Loucy (cell line): ENCODE results near the gene SH3RF1.

Source experiments
- EZH2phosphoT487 ChIP-seq: fragments of 200-600 bp; IDR thresholded peaks from 2 replicates; pipeline ENCODE4 v1.6.1; 2018; ENCODE audit warnings: antibody characterized with exemption, mild to moderate bottlenecking, moderate library complexity, borderline replicate concordance
- TF ChIP-seq, protein P1 (sequence below): fragments of 200-600 bp; sonication (generic); conservative IDR thresholded peaks from 2 replicates; pipeline ENCODE4 v1.5.1; 2014; ENCODE audit warnings: mild to moderate bottlenecking, antibody characterized with exemption, low read length

DNA sequence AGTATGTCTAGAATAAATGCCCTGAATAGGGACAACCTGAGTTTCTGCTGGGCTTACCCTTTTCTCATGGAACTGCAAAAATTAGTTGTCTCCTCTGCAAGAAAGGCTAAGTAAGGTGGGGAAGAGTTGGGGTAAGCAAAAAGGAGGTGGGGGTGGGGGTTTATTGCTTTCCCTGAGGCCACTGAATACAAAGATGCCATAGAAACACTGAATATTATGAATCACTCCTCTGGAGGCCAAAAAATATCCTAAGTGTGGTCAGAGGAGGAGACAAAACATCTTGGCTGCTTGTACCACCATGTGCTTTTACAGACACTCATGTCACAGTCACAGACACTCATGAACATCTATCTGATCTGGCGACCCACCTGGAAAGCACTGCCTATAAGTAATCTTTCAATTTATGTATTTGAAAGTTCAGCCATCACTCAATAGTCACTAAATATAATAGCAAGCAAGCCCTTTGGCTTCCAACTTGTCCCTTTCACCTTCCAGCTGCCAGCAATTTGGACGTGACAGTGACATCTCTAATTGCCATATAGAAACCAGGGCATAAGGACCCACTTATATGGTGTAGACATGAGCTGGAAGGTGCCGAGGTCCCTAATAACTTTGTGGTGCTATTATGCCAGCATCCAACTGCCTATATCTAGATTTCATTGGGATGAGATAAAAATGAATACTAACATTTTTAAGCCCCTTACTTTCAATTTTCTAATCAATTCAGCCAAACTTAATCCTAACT is 138.0 kb downstream of the SH3RF1 start:
- TF ChIP-seq, protein P1, sequence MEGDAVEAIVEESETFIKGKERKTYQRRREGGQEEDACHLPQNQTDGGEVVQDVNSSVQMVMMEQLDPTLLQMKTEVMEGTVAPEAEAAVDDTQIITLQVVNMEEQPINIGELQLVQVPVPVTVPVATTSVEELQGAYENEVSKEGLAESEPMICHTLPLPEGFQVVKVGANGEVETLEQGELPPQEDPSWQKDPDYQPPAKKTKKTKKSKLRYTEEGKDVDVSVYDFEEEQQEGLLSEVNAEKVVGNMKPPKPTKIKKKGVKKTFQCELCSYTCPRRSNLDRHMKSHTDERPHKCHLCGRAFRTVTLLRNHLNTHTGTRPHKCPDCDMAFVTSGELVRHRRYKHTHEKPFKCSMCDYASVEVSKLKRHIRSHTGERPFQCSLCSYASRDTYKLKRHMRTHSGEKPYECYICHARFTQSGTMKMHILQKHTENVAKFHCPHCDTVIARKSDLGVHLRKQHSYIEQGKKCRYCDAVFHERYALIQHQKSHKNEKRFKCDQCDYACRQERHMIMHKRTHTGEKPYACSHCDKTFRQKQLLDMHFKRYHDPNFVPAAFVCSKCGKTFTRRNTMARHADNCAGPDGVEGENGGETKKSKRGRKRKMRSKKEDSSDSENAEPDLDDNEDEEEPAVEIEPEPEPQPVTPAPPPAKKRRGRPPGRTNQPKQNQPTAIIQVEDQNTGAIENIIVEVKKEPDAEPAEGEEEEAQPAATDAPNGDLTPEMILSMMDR, result no peak
- no peak for TF ChIP-seq EZH2phosphoT487
